Natural killer cell (primary cell): ENCODE data around the gene SLC39A13. TPM values are rescaled to one million over a fixed set of nuclear protein-coding genes. Genes with fewer than 3 reads are reported as not detected.
A peak's percentile ranks its signal among the peaks of the same experiment; 100 is the strongest.

Source experiments
- ATAC-seq, 3 donors: fragments of 150-1000 bp in 2 of 3; fragments of 200-7000 bp in 1 of 3; cut with Tn5 transposase; 1 replicate in 1 of 3; 2 replicates in 2 of 3; pipeline ENCODE4 v1.10.0; 2021; ENCODE audit warnings: mild to moderate bottlenecking in 2 of 3, moderate library complexity in 2 of 3
- DNase-seq, 2 donors: peaks; one replicate each; pipeline versions ENCODE4 v3.0.0 to v3.0.0-alpha.2; 2013 to 2021; ENCODE audit warnings: mixed read lengths in 1 of 2
- H3K27ac ChIP-seq: one replicate; pipeline ENCODE4 v1.5.1; 2013; ENCODE audit warnings: mild to moderate bottlenecking, low read length
- H3K27me3 ChIP-seq: one replicate; pipeline ENCODE4 v1.6.1; 2013; ENCODE audit warnings: low read length; ENCODE audit not compliant: control insufficient read depth, insufficient read depth
- H3K36me3 ChIP-seq: one replicate; pipeline ENCODE4 v1.6.1; 2013; ENCODE audit warnings: low read length; ENCODE audit not compliant: control insufficient read depth, insufficient read depth
- H3K4me1 ChIP-seq: one replicate; pipeline ENCODE4 v1.6.1; 2013; ENCODE audit warnings: low read length; ENCODE audit not compliant: control insufficient read depth, insufficient read depth
- H3K4me3 ChIP-seq: one replicate; pipeline ENCODE4 v1.5.1; 2013; ENCODE audit warnings: low read length
- H3K9me3 ChIP-seq: one replicate; pipeline ENCODE4 v1.6.1; 2013; ENCODE audit warnings: low read length; ENCODE audit not compliant: control insufficient read depth, insufficient read depth
- H3K27ac Mint-ChIP-seq, 2 donors: one replicate each; pipeline ENCODE4 v1.8.0; 2022; ENCODE audit warnings: mild to moderate bottlenecking in 2 of 2, mixed read lengths in 2 of 2, moderate library complexity in 1 of 2
- H3K27me3 Mint-ChIP-seq, 2 donors: one replicate each; pipeline ENCODE4 v1.8.0; 2022; ENCODE audit warnings: low read depth in 2 of 2, mixed read lengths in 2 of 2
- H3K36me3 Mint-ChIP-seq: one replicate; pipeline ENCODE4 v1.8.0; 2022; ENCODE audit warnings: mixed read lengths
- H3K4me1 Mint-ChIP-seq, 2 donors: one replicate each; pipeline ENCODE4 v1.8.0; 2022; ENCODE audit warnings: mixed read lengths in 2 of 2
- H3K4me3 Mint-ChIP-seq: one replicate; pipeline ENCODE4 v1.8.0; 2022; ENCODE audit warnings: mild to moderate bottlenecking, moderate library complexity, mixed read lengths
- H3K9me3 Mint-ChIP-seq, 2 donors: one replicate each; pipeline ENCODE4 v1.8.0; 2022; ENCODE audit warnings: mixed read lengths in 2 of 2
- CTCF ChIP-seq: fragments of 200-600 bp; IDR thresholded peaks from one replicate; pipeline ENCODE4 v1.8.0; 2022; ENCODE audit warnings: antibody characterized with exemption
- WGBS: methylation state at CpG from one replicate; pipeline ENCODE4 v1.1.7; 2013; ENCODE audit warnings: missing lambda C conversion rate; ENCODE audit not compliant: insufficient coverage; 5-methylcytosine and 5-hydroxymethylcytosine counted together
- intact Hi-C: fragments of 100-400 bp; cut with micrococcal nuclease; formaldehyde crosslinking; loops from one replicate; pipeline ENCODE4 v1.14.2; 2022
- total RNA-seq, 4 donors: library from RNA; stranded (reverse); fragments of 120-200 nt in 1 of 4; gene quantifications; one replicate each; pipeline versions ENCODE4 v1.2.3 to v1.2.4, GENCODE V29; 2013 to 2022

SLC39A13 gene
- 10 to 100 TPM; 29.1 to 34.7 (median 32.6) TPM for total RNA-seq
- total RNA-seq (2013) = 18.1 TPM

- intact Hi-C loops = loop anchor here (1.0 to 10.0 kb wide), 5 partner anchors 18 to 233 kb away; partner anchors contain the start of genes ARFGAP2, NR1H3 and PSMC3
- ATAC-seq = peak; percentile 84 to 93 (median 89)
- no peaks in the 10 kb centered on the region for H3K27me3 Mint-ChIP-seq
These were observed at the start of gene SLC39A13 for GRCh38 chr11:47407746-47408590. Gene SLC39A13 (plus strand): TSS chr11:47408590. CDS start chr11:47410095, 1,505 bp downstream.

GRCh38 chr11:47358731-47359051, 49.7 kb upstream of the SLC39A13 start:
- Histone ChIP-seq H3K27me3 (no peaks in the 10 kb centered on the region), H3K4me1 (peaks cover 24% of the 10 kb centered on the region), H3K27ac (no peak overlapping the region), H3K4me3 (no peak overlapping the region), H3K36me3 (no peaks in the 10 kb centered on the region), H3K9me3 (no peaks in the 10 kb centered on the region)
- Mint-ChIP-seq H3K4me1 (peaks cover 6 to 15% of the 10 kb centered on the region in 2 donors), H3K27ac (peak overlapping the region in 1 of 2 donors; percentile 68), H3K27me3 (no peaks in the 10 kb centered on the region), H3K36me3 (no peaks in the 10 kb centered on the region), H3K9me3 (no peaks in the 10 kb centered on the region), H3K4me3 (no peak overlapping the region)
- intact Hi-C loops = no loop called here
- TF ChIP-seq CTCF = no peak
- DNase-seq (no peak), ATAC-seq (no peak)
- WGBS = 95% methylated on average over 14 of the region's 14 CpGs

More at GRCh38 chr11:47407746-47408590, at the start of gene SLC39A13:
- Histone ChIP-seq H3K36me3 (peaks cover 2% of the 10 kb centered on the region), H3K4me1 (peaks cover 26% of the 10 kb centered on the region), H3K27ac (peak within 1 kb of the TSS; percentile 86), H3K27me3 (no peaks in the 10 kb centered on the region), H3K4me3 (peak within 1 kb of the TSS; percentile 64), H3K9me3 (no peaks in the 10 kb centered on the region)
- H3K4me1 Mint-ChIP-seq = peaks cover 23 to 31% of the 10 kb centered on the region in 2 donors
- H3K4me3 Mint-ChIP-seq = peak within 1 kb of the TSS; percentile 97
- DNase-seq = peak; percentile 92 to 94
- no peaks in the 10 kb centered on the region for H3K36me3 Mint-ChIP-seq
- peak; percentile 94 for TF ChIP-seq CTCF
- H3K9me3 Mint-ChIP-seq = no peaks in the 10 kb centered on the region
- WGBS = 1% methylated on average over 70 of the region's 70 CpGs
- peak within 1 kb of the TSS; percentile 90 to 92 for H3K27ac Mint-ChIP-seq

GRCh38 chr11:47359162-47359561, 49.2 kb upstream of the SLC39A13 start:
- no peaks in the 10 kb centered on the region for H3K36me3 Mint-ChIP-seq
- no peaks in the 10 kb centered on the region for H3K9me3 ChIP-seq
- no peak for TF ChIP-seq CTCF
- peaks cover 24% of the 10 kb centered on the region for H3K4me1 ChIP-seq
- WGBS = 83% methylated on average over 7 of the region's 7 CpGs
- no peaks in the 10 kb centered on the region for H3K27me3 Mint-ChIP-seq
- peak overlapping the region in 1 of 2 donors; percentile 68 for H3K27ac Mint-ChIP-seq
- no peak for ATAC-seq
- intact Hi-C loops = no loop called here
- DNase-seq = no peak
- no peaks in the 10 kb centered on the region for H3K27me3 ChIP-seq
- H3K4me1 Mint-ChIP-seq = peaks cover 6 to 15% of the 10 kb centered on the region in 2 donors
- no peak overlapping the region for H3K4me3 ChIP-seq
- no peaks in the 10 kb centered on the region for H3K36me3 ChIP-seq
- H3K4me3 Mint-ChIP-seq = no peak overlapping the region
- H3K9me3 Mint-ChIP-seq = no peaks in the 10 kb centered on the region
- no peak overlapping the region for H3K27ac ChIP-seq
